Suprapubic skin (tissue), 4 donors: ENCODE results near the gene AHDC1.

Experiments used
- EP300 ChIP-seq: sonication (generic); formaldehyde crosslinking; IDR thresholded peaks from one replicate; pipeline ENCODE4 v1.6.1; 2017; ENCODE audit warnings: antibody characterized with exemption
- POLR2A ChIP-seq, 2 donors: fragments of 450-650 bp; IDR thresholded peaks; one replicate each; pipeline ENCODE4 v1.6.1; 2017; ENCODE audit warnings: antibody characterized with exemption in 2 of 2, mild to moderate bottlenecking in 2 of 2, moderate library complexity in 2 of 2
- POLR2AphosphoS5 ChIP-seq, 3 donors: sonication (generic); formaldehyde crosslinking; IDR thresholded peaks; one replicate each; pipeline ENCODE4 v1.6.1; 2017; ENCODE audit warnings: antibody characterized with exemption in 3 of 3
- TF ChIP-seq, protein P1 (sequence below), 2 donors: fragments of 200-600 bp in 1 of 2; fragments of 450-650 bp in 1 of 2; sonication (generic) in 1 of 2; IDR thresholded peaks; one replicate each; pipeline ENCODE4 v1.5.1; 2016 to 2019; ENCODE audit warnings: antibody characterized with exemption in 2 of 2, mild to moderate bottlenecking in 1 of 2, moderate library complexity in 1 of 2

DNA sequence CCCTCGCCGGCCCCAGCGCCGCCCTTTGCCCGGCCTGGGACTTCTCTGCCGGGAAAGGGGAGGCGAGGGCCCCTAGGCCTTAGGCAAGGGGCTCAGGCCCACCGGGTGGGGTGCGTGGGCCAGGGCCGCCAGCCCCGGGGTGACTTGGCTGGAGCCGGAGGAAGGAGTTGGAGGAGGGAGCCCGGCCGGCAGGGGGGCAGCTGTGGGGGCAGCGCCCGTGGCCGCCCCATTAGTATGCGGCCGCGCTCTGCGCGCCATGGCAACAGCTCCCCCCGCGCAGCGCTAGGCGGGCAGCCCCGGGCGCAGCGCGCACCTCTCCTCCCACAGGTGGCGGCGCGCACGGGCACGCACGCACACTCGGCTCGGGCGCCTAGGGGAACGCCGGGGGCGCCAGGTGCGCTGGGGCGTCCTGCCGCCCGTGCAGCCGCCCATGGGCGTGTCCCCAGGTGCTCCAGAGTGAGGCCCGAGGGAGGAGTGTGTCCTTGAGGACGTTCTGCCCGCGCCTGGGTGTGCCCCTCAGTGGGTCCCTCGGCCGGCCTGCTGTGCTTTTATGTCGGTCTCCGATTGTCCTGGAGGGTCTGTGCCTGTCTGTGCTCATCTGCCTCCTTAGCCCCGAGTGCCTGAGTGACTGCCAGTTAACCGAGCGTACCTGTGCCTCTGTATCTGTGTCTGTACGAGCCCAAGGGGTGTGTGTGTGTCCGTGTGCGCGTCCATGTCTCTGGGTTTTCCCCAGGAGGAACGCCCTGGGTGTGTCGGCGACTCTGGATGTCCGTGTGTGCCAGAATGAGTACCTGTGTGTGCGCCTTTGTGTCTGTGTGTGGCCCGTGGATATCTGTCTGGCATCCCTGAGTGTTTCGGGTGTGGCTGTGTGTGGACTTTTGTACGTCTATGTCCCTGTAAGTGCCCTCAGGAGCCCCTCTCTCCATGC lies 75.8 kb downstream of the AHDC1 start:
- TF ChIP-seq POLR2A (IDR thresholded peaks at IDR 0.05) (no peak), EP300 (no peak), POLR2AphosphoS5 (IDR thresholded peaks at IDR 0.05) (no peak)
- TF ChIP-seq, protein P1, sequence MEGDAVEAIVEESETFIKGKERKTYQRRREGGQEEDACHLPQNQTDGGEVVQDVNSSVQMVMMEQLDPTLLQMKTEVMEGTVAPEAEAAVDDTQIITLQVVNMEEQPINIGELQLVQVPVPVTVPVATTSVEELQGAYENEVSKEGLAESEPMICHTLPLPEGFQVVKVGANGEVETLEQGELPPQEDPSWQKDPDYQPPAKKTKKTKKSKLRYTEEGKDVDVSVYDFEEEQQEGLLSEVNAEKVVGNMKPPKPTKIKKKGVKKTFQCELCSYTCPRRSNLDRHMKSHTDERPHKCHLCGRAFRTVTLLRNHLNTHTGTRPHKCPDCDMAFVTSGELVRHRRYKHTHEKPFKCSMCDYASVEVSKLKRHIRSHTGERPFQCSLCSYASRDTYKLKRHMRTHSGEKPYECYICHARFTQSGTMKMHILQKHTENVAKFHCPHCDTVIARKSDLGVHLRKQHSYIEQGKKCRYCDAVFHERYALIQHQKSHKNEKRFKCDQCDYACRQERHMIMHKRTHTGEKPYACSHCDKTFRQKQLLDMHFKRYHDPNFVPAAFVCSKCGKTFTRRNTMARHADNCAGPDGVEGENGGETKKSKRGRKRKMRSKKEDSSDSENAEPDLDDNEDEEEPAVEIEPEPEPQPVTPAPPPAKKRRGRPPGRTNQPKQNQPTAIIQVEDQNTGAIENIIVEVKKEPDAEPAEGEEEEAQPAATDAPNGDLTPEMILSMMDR (IDR thresholded peaks at IDR 0.05) = no peak
